GM19240 (cell line): ENCODE results near the gene PRKD2.
A peak's percentile ranks its signal among the peaks of the same experiment; 100 is the strongest.

Experiments
- DNase-seq: peaks from one replicate; pipeline ENCODE4 v3.0.0; 2011; ENCODE audit warnings: low spot score; ENCODE audit not compliant: insufficient read length

Gene PRKD2

DNA sequence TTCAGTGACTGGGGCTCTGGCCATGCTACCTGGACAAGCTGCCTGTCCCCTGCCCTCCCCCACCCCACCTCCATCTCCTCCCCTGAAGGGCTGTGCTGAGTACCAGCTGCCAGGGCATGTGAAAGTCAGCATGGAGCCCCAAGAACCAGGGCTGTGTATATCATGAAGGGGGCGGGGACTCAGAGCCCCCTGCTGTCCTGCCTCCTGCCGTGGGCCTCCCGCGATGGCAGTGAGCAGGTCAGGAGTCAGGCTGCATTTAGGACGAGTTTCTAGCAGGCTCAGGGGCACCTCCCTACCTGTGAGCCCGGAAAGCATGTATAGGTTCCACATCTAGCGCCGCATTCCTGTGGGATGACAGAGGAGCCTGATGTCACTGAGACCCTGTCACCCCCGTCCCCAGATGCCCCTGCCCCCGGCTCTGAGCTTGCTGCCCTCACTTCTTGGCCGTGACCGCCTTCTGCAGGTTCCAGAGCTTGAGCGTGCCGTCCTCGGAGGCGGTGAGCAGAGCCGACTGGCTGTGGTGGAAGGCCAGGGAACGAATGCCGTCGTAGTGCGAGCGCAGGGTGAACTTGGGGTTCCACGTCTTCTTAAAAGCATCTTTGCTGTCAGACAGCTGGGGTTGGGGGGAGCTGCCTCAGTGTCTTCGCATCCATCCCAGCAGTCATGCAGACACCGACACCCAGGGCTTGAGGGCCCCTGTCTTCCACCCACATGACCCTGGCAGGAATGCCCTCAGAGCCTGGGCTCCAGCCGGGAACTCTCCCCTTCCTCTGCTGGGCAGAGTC, 8.3 kb upstream of the PRKD2 start:
- no peak for DNase-seq

- DNase-seq, result no peak
These were observed 7.6 kb upstream of the PRKD2 start for GRCh38 chr19:46724468-46724867.

GRCh38 chr19:46723471-46723870, 6.6 kb upstream of the PRKD2 start:
- DNase-seq, result no peak

GRCh38 chr19:46723023-46723461, 6.1 kb upstream of the PRKD2 start:
- no peak for DNase-seq

DNA sequence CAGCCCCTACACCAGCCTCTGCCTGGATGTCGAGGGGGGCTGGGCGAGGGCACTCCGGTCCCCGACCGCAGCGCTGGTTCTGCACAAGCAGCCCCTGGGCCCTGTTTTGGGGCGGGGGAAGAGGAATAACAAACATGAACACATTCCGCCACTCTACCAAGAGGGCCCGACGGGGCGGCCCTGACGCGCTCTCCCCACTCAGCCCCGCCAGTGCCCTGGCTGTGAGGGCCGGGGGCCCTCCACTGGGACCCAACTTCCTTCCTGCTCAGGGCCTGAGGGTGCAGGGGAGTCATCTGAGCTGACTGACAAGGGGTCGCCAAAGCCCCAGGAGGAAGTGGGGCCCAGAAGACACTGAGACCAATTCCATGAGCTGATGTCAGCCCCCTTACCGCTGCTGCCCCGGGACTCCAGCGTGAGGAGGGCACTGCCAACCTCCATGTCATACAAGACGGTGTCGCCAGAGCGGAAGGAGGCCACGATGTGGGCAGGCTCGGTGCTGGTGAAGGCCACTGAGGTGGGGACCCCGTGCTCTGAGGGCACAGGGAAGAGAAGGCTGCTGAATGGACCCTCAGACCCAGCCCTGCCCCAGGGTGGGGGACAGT, 5.6 kb upstream of the PRKD2 start:
- DNase-seq, result no peak

GRCh38 chr19:46722004-46722380, 5.1 kb upstream of the PRKD2 start:
- DNase-seq, result no peak

GRCh38 chr19:46721269-46722003, 4.5 kb upstream of the PRKD2 start:
- DNase-seq, result no peak

DNA sequence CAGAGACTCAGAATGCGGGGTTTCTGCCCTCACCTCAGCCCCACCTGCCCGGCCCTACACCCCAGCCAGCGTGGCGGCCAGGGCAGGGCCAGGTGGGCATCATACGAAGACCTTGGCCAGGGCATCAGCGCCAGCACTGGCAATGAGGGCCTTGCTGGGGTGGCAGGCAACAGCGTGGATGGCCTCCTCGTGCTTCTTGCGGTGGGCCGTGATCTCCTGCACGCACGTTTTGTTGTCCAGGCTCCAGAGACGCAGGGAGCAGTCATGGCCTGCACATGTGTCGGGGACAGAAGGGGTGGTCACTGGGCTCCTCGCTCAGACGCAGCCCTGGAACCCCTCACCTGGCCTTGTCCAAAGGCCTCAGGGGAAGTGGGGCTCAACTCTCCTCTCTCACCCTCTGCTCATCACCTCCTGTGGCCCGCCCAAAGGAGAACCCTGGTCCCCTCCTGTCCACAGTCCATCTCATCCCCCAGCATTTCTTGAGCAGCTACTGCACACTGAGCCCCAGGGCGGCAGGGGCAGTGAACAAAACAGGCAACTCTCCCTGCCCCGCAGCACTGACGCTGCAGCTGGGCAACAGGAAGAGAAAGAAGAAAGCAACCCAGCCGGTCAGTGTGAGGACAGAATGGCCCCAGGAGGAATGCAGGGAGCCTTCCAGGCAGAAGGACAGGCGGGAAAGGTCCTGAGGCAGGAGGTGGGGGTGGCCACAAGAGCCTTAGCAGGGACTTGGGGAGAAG, 3.8 kb upstream of the PRKD2 start:
- DNase-seq, result no peak

- no peak for DNase-seq
These were observed 3.0 kb upstream of the PRKD2 start for GRCh38 chr19:46719629-46720502.

DNA sequence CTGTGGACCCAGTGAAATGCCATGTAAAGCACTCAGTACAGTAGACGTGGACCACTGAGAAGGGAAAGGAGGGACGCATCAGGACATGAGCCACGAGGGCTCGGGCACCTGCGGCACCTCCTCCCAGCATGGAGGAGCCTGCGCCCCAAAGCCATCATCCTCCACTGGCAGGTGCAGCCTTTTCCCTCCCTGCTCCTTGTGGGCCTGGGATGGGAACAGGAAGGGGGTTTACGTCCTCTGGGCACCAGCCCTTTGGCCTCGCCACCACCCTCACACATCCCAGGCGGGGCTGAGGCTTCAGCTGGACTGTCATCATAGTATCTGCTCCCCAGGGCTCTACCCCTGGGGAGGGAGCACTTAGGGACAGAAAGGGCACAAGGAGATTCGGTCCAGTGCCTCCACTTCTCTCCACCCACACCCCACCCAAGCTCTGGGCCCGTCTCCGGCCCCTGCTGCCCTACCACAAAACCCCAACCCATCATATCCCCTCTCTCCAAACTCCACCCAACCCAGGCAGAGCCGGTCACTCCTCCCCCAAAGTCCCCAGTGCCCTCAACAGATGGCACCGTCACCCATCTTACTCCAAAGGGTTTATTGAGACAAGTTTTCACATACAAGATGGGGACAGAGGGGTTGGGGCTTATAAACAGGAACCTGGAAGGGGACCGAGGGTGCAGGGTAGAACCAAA, 2.2 kb upstream of the PRKD2 start:
- peak; percentile 54 for DNase-seq

DNA sequence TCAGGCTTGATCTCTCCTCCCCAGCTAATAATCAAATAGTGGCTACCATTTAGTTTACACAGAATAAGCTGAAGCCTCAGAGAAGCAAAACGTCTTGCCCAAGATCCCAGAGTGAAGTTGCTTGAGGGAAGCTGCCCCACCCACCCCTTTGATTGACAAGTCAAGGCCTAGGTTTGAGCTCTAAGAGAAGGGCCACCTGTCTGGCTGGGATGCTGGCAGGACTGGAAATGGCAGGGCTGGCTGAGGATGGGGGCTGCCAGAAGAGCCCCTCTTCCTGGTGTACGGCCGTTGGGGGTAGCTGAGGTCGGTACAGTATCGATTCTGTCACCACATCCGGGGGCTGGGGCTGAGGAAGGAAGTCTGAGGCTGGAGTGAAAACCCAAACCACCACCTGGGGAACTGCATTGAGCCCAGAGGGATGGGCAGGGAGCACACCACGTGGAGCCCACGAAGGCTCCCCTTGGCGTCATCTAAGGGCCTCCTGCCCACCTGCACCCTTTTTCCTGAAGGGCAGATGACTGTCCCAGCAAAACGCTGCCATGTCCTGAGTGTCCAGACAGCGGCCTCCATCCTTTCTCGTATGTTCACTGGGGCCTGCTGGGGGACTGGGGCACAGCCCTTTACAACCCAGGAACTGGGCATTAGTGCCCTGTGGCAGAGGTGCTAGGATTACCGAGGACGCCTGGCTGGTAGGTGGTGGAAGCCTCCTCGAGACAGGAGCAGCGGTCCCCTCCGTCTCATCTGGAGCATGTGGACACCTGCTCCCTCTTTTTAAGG, 1.4 kb upstream of the PRKD2 start:
- peak; percentile 57 for DNase-seq

DNA sequence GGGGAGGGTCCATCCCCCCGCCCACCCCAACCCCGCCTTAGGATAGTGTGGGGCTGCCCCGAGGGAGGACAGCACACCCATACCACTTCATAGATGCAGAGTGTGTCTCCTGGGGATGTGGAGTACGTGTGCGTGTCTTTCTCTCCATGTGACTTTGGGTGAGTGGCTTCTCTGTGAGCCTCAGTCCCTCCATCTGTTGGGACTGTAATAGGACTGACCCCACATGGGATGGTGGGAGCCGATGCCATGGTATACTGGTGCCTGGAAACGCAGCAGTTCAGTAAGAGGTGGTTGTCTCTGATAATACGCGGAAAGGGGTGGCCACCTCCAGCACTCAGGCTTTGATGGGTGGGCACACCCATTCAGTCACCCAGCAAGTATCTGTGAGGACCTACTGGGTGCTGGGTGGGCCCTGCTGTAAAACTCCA, 816 bp upstream of the PRKD2 start:
- DNase-seq, result no peak

GRCh38 chr19:46716672-46717033, 261 bp downstream of the PRKD2 start:
- no peak for DNase-seq

GRCh38 chr19:46715975-46716671, 791 bp downstream of the PRKD2 start:
- DNase-seq, result no peak

DNA sequence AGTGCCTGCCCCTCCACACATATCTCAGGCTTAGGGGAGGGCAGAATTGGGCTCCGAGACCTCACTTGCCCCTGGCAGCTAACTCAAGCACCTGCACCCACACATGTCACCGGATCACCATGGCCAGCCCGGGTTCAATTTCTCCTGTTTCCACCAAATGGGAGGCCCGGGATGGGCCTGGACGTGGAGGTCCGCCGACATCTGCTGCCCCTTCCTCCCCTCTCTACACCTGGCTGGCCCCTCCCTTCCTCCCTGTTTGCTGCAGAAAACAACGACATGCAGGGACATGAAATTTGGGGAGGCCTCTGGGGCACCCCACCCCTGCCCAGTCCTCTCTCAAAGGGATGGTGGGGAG, 1.3 kb downstream of the PRKD2 start:
- no peak for DNase-seq

DNA sequence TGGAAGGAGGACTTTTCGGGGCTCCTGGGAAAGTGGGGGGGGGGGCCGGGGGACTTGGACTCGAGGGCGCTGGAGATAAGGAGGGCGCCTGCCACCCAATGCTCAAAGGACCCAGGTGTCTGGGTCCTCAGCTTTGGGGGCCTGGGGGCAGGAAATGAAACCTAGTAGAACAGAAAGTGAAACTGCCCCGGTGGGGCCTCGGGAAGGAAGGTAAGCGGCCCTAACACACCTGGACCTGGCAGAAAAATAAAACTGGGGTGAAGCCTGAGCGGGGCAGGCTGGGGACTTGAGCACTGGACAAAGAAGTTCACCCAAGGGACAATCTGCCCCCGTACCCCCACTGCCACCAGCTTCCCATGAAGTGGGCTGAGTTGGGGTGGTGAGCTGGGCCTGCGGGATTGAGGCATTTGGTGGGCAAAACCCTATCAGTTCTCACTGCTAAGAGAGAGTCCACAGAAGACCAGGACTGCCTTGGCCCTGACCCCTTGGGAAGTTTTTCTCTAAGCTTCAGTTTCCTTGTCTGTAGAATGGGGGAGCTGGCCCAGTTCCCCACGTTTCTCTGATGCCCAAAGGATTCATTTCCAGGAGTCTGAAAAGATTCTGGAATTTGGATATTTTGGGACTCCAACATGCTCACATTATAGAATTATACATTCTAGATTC, 2.3 kb downstream of the PRKD2 start:
- peak; percentile 72 for DNase-seq

DNA sequence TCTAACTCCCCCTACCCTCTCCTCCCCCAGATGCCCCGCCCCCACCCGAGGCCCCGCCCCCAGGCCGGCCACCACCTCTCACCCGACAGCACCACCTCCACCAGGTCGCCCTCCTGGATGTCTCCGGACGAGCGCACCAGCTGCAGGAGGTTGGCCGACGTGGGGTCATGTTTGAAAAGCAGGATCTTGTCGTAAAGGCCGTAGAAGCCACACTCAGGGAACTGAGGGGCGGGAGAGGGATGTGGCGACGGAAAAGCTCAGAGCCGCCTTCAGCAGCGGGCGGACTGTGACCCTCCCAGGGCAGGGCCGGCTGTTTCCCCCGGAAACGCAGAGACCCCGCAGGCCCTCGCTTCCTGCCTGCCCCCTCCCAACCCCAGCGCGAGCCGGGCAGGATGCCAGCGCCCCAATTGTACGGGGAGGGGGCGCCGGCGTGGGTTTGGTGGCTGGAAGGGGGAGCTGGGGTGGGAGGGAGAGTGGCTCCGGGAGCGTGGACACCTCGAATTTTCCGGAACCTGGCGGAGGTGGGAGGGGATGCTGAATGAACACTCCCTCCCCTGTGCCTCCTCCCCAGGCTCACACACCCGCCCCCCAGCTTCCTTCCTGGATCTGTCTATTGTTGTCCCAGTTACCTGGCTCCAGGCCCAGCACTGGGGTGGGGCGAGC, 3.0 kb downstream of the PRKD2 start:
- DNase-seq, result peak; percentile 84
